Trophoblast cell (in vitro differentiated cells and primary cell): Measurements from ENCODE around the gene P2RY1.
"Not testable (repeated sequence)": the region's sequence is repeated elsewhere in the genome, so short reads cannot be mapped to it uniquely, and the experiment has no call there.

Experiments
- DNase-seq, 2 donors: peaks; one replicate each; pipeline ENCODE4 v3.0.0-alpha.2; 2016
- H2AFZ ChIP-seq: 2 replicates; pipeline ENCODE4 v1.6.1; 2013; ENCODE audit warnings: low read length, moderate library complexity, mild to moderate bottlenecking; ENCODE audit not compliant: insufficient read depth, poor library complexity
- H2AK5ac ChIP-seq: 2 replicates; pipeline ENCODE4 v1.6.1; 2013; ENCODE audit warnings: mild to moderate bottlenecking, low read length
- H2BK120ac ChIP-seq: 2 replicates; pipeline ENCODE4 v1.6.1; 2013; ENCODE audit warnings: low read length, mild to moderate bottlenecking, moderate library complexity; ENCODE audit not compliant: insufficient read depth, poor library complexity
- H2BK12ac ChIP-seq: 2 replicates; pipeline ENCODE4 v1.6.1; 2013; ENCODE audit warnings: mild to moderate bottlenecking, low read length, moderate library complexity
- H2BK5ac ChIP-seq: 2 replicates; pipeline ENCODE4 v1.6.1; 2013; ENCODE audit warnings: low read length, low read depth, moderate library complexity, mild to moderate bottlenecking; ENCODE audit not compliant: poor library complexity
- H3K14ac ChIP-seq: 2 replicates; pipeline ENCODE4 v1.6.1; 2013; ENCODE audit warnings: mild to moderate bottlenecking, low read length
- H3K18ac ChIP-seq: 2 replicates; pipeline ENCODE4 v1.6.1; 2013; ENCODE audit warnings: mild to moderate bottlenecking, low read length
- H3K23ac ChIP-seq: 2 replicates; pipeline ENCODE4 v1.6.1; 2013; ENCODE audit warnings: low read length
- H3K27ac ChIP-seq: 2 replicates; pipeline ENCODE4 v1.5.1; 2013; ENCODE audit warnings: low read depth, mild to moderate bottlenecking, inconsistent platforms, low read length, moderate library complexity
- H3K27me3 ChIP-seq: 2 replicates; pipeline ENCODE4 v1.6.1; 2013; ENCODE audit warnings: inconsistent platforms, mild to moderate bottlenecking, low read length, moderate library complexity; ENCODE audit not compliant: insufficient read depth
- H3K36me3 ChIP-seq, 2 experiments: 1 replicate in 1 of 2; 2 replicates in 1 of 2; pipeline ENCODE4 v1.6.1; 2013; ENCODE audit warnings: low read length in 2 of 2, mild to moderate bottlenecking in 2 of 2, moderate library complexity in 1 of 2; ENCODE audit not compliant: insufficient read depth in 2 of 2, control insufficient read depth in 1 of 2
- H3K4ac ChIP-seq: 2 replicates; pipeline ENCODE4 v1.6.1; 2013; ENCODE audit warnings: low read depth, mild to moderate bottlenecking, low read length, moderate library complexity
- H3K4me1 ChIP-seq, 2 experiments: 1 replicate in 1 of 2; 2 replicates in 1 of 2; pipeline ENCODE4 v1.6.1; 2013; ENCODE audit warnings: low read length in 2 of 2, mild to moderate bottlenecking in 2 of 2, moderate library complexity in 1 of 2; ENCODE audit not compliant: insufficient read depth in 2 of 2, control insufficient read depth in 1 of 2
- H3K4me2 ChIP-seq: 2 replicates; pipeline ENCODE4 v1.6.1; 2013; ENCODE audit warnings: inconsistent platforms, mild to moderate bottlenecking, low read length, moderate library complexity
- H3K4me3 ChIP-seq: 2 replicates; pipeline ENCODE4 v1.5.1; 2013; ENCODE audit warnings: mild to moderate bottlenecking, low read depth, low read length, inconsistent platforms
- H3K79me1 ChIP-seq: one replicate; pipeline ENCODE4 v1.6.1; 2013; ENCODE audit warnings: low read length
- H3K79me2 ChIP-seq: 2 replicates; pipeline ENCODE4 v1.6.1; 2013; ENCODE audit warnings: low read length, mild to moderate bottlenecking; ENCODE audit not compliant: control insufficient read depth, insufficient read depth, poor library complexity
- H3K9ac ChIP-seq: 2 replicates; pipeline ENCODE4 v1.6.1; 2013; ENCODE audit warnings: mild to moderate bottlenecking, low read length
- H3K9me3 ChIP-seq: 2 replicates; pipeline ENCODE4 v1.6.1; 2013; ENCODE audit warnings: low read depth, mild to moderate bottlenecking, control low read depth, inconsistent platforms, low read length; ENCODE audit not compliant: insufficient read depth
- H4K12ac ChIP-seq: 2 replicates; pipeline ENCODE4 v1.6.1; 2013; ENCODE audit warnings: low read depth, mild to moderate bottlenecking, low read length, moderate library complexity
- H4K8ac ChIP-seq: 2 replicates; pipeline ENCODE4 v1.6.1; 2013; ENCODE audit warnings: low read depth, mild to moderate bottlenecking, low read length, moderate library complexity
- H4K91ac ChIP-seq: one replicate; pipeline ENCODE4 v1.6.1; 2013; ENCODE audit warnings: low read depth, mild to moderate bottlenecking, low read length, moderate library complexity
- WGBS: extraction: QIAGEN DNeasy Blood & Tissue Kit; methylation state at CpG from one replicate; pipeline ENCODE4 v1.1.7; 2013; ENCODE audit warnings: missing lambda C conversion rate; ENCODE audit not compliant: insufficient read length, insufficient coverage; ENCODE audit errors: extremely low coverage; 5-methylcytosine and 5-hydroxymethylcytosine counted together

The P2RY1 gene

GRCh38 chr3:152870027-152870426 lies 35.1 kb downstream of the P2RY1 start:
- H3K79me1 ChIP-seq, result no peaks in the 10 kb centered on the region
- H3K79me2 ChIP-seq, result no peaks in the 10 kb centered on the region
- no peak overlapping the region for H3K4me3 ChIP-seq
- no peak overlapping the region for H3K14ac ChIP-seq
- H4K91ac ChIP-seq, result no peak overlapping the region
- H2BK5ac ChIP-seq, result no peak overlapping the region
- no peak overlapping the region for H3K27ac ChIP-seq
- peaks cover 1% of the 10 kb centered on the region for H3K9me3 ChIP-seq
- no peak overlapping the region for H3K9ac ChIP-seq
- WGBS, result no CpG with 5 or more reads among the region's 5 CpGs
- H4K8ac ChIP-seq, result no peak overlapping the region
- no peaks in the 10 kb centered on the region for H3K36me3 ChIP-seq
- no peak overlapping the region for H3K4me2 ChIP-seq
- H3K27me3 ChIP-seq, result no peaks in the 10 kb centered on the region
- no peak overlapping the region for H2BK120ac ChIP-seq
- no peak overlapping the region for H2AFZ ChIP-seq
- no peak overlapping the region for H2BK12ac ChIP-seq
- peak in 1 of 2 donors; percentile 19 for DNase-seq
- no peak overlapping the region for H3K18ac ChIP-seq
- no peak overlapping the region for H3K23ac ChIP-seq
- no peak overlapping the region for H4K12ac ChIP-seq
- H3K4ac ChIP-seq, result no peak overlapping the region
- H2AK5ac ChIP-seq, result no peak overlapping the region
- H3K4me1 ChIP-seq, result no peaks in the 10 kb centered on the region

GRCh38 chr3:152873314-152873713 lies 38.4 kb downstream of the P2RY1 start:
- not testable (repeated sequence) for H4K8ac ChIP-seq

GRCh38 chr3:152874896-152875749 lies 40.2 kb downstream of the P2RY1 start:
- H4K12ac ChIP-seq, result no peak overlapping the region
- no peaks in the 10 kb centered on the region for H3K27me3 ChIP-seq
- no peaks in the 10 kb centered on the region for H3K36me3 ChIP-seq
- no peak overlapping the region for H3K27ac ChIP-seq
- H3K79me1 ChIP-seq, result no peaks in the 10 kb centered on the region
- H3K4me1 ChIP-seq, result no peaks in the 10 kb centered on the region
- H3K4ac ChIP-seq, result no peak overlapping the region
- H3K9me3 ChIP-seq, result peaks cover 1% of the 10 kb centered on the region
- H3K9ac ChIP-seq, result no peak overlapping the region
- H3K18ac ChIP-seq, result no peak overlapping the region
- no peak overlapping the region for H3K23ac ChIP-seq
- no peak overlapping the region for H4K91ac ChIP-seq
- no peak overlapping the region for H3K14ac ChIP-seq
- H2BK12ac ChIP-seq, result no peak overlapping the region
- DNase-seq, result no peak
- no peak overlapping the region for H4K8ac ChIP-seq
- H2BK5ac ChIP-seq, result no peak overlapping the region
- no peak overlapping the region for H2AK5ac ChIP-seq
- H2BK120ac ChIP-seq, result no peak overlapping the region
- H3K79me2 ChIP-seq, result no peaks in the 10 kb centered on the region
- no peak overlapping the region for H2AFZ ChIP-seq
- H3K4me2 ChIP-seq, result no peak overlapping the region
- H3K4me3 ChIP-seq, result no peak overlapping the region

More at GRCh38 chr3:152873314-152873713, 38.4 kb downstream of the P2RY1 start:
- H3K18ac ChIP-seq, H3K4ac ChIP-seq, DNase-seq, H2AFZ ChIP-seq, H2BK12ac ChIP-seq, H3K79me1 ChIP-seq, H3K4me3 ChIP-seq, H4K12ac ChIP-seq, H3K36me3 ChIP-seq, H3K27ac ChIP-seq, H3K4me1 ChIP-seq, H3K23ac ChIP-seq, H3K14ac ChIP-seq, H2BK120ac ChIP-seq, H3K79me2 ChIP-seq, H3K4me2 ChIP-seq, H3K9ac ChIP-seq, H3K27me3 ChIP-seq, H4K91ac ChIP-seq, H2BK5ac ChIP-seq, H3K9me3 ChIP-seq, H2AK5ac ChIP-seq: not testable (repeated sequence)

- Histone ChIP-seq H3K27ac (no peak overlapping the region), H2AK5ac (no peak overlapping the region), H3K4ac (no peak overlapping the region), H2BK5ac (no peak overlapping the region), H3K79me1 (no peaks in the 10 kb centered on the region), H4K12ac (no peak overlapping the region), H3K27me3 (no peaks in the 10 kb centered on the region), H3K9ac (no peak overlapping the region), H3K9me3 (peaks cover 1% of the 10 kb centered on the region), H2BK12ac (no peak overlapping the region), H3K4me1 (no peaks in the 10 kb centered on the region), H3K79me2 (no peaks in the 10 kb centered on the region), H3K4me2 (no peak overlapping the region), H2AFZ (no peak overlapping the region), H3K36me3 (no peaks in the 10 kb centered on the region), H4K8ac (no peak overlapping the region), H3K18ac (no peak overlapping the region), H4K91ac (no peak overlapping the region), H2BK120ac (no peak overlapping the region), H3K4me3 (no peak overlapping the region), H3K14ac (no peak overlapping the region), H3K23ac (no peak overlapping the region)
- no CpG with 5 or more reads among the region's 8 CpGs for WGBS
- no peak for DNase-seq
Measured at GRCh38 chr3:152879130-152879789, 44.3 kb downstream of the P2RY1 start.
